H1 (cell line): Measurements from ENCODE around the gene DYNC2H1. TPM values are rescaled to one million over a fixed set of nuclear protein-coding genes. Genes with fewer than 3 reads are reported as not detected.

Experiments
- CTCF ChIA-PET: fragments of 300-600 bp; sonication (Branson Sonifier 250); formaldehyde crosslinking; loops from one replicate; lab custom pipeline; 2021; ENCODE audit not compliant: partially characterized antibody; lab: Charles Lee
- POLR2A ChIA-PET: fragments of 300-600 bp; sonication (Branson Sonifier 250); formaldehyde crosslinking; loops from one replicate; lab custom pipeline; 2021; ENCODE audit warnings: inconsistent platforms; ENCODE audit not compliant: partially characterized antibody; lab: Charles Lee
- DNase-seq, 2 experiments: peaks; one replicate each; pipeline versions ENCODE4 v3.0.0 to v3.0.0-alpha.2; 2010 to 2022; ENCODE audit warnings: low spot score in 2 of 2, low read depth in 1 of 2, mixed read lengths in 1 of 2
- FAIRE-seq: peaks from 2 replicates; lab custom pipeline; 2011; peaks lifted over from hg19 to GRCh38; lab: Jason Lieb, UNC
- H2AFZ ChIP-seq: 2 replicates; pipeline ENCODE4 v1.8.1; 2012; ENCODE audit warnings: low read length, inconsistent platforms
- H2AK5ac ChIP-seq: 2 replicates; pipeline ENCODE4 v1.6.1; 2013; ENCODE audit warnings: low read depth, low read length
- H2BK120ac ChIP-seq: replicated peaks from 2 replicates; pipeline ENCODE3; 2013; ENCODE audit warnings: low read depth, low read length, inconsistent platforms
- H2BK12ac ChIP-seq: 2 replicates; pipeline ENCODE4 v1.6.1; 2013; ENCODE audit warnings: low read depth, low read length
- H2BK15ac ChIP-seq: 2 replicates; pipeline ENCODE4 v1.6.1; 2013; ENCODE audit warnings: low read length
- H2BK20ac ChIP-seq: 2 replicates; pipeline ENCODE4 v1.6.1; 2013; ENCODE audit warnings: low read length
- H2BK5ac ChIP-seq: 2 replicates; pipeline ENCODE4 v1.6.1; 2013; ENCODE audit warnings: low read depth, low read length
- H3K14ac ChIP-seq: 2 replicates; pipeline ENCODE4 v1.6.1; 2013; ENCODE audit warnings: inconsistent platforms; ENCODE audit not compliant: insufficient read length
- H3K18ac ChIP-seq: 2 replicates; pipeline ENCODE4 v1.6.1; 2013; ENCODE audit warnings: low read length; ENCODE audit errors: extremely low read depth
- H3K23ac ChIP-seq: 2 replicates; pipeline ENCODE4 v1.6.1; 2013; ENCODE audit warnings: inconsistent platforms; ENCODE audit not compliant: insufficient read length
- H3K23me2 ChIP-seq: 2 replicates; pipeline ENCODE4 v1.6.1; 2013; ENCODE audit warnings: low read depth, low read length
- H3K27ac ChIP-seq: 2 replicates; pipeline ENCODE4 v1.6.1; 2011; ENCODE audit warnings: low read depth, low read length, inconsistent platforms
- H3K27me3 ChIP-seq, 4 experiments: replicated peaks in 1 of 4; 1 replicate in 1 of 4; 2 replicates in 3 of 4; pipeline versions ENCODE4 v1.6.1 to v1.8.1; 2011 to 2013; ENCODE audit warnings: low read length in 3 of 4, mild to moderate bottlenecking in 3 of 4, inconsistent platforms in 2 of 4, mixed read lengths in 2 of 4, moderate library complexity in 1 of 4; ENCODE audit not compliant: control insufficient read depth in 3 of 4, insufficient read depth in 3 of 4; ENCODE audit errors: extremely low read depth in 1 of 4
- H3K36me3 ChIP-seq, 4 experiments: 2 replicates each; pipeline versions ENCODE4 v1.6.1 to v1.8.1; 2011 to 2013; ENCODE audit warnings: mild to moderate bottlenecking in 4 of 4, low read length in 3 of 4, moderate library complexity in 2 of 4, control low read depth in 1 of 4, inconsistent platforms in 1 of 4; ENCODE audit not compliant: insufficient read depth in 4 of 4, control insufficient read depth in 2 of 4
- H3K4ac ChIP-seq: replicated peaks from 2 replicates; pipeline ENCODE3; 2013; ENCODE audit warnings: low read length, low read depth, mixed read lengths, inconsistent platforms; ENCODE audit not compliant: insufficient read length
- H3K4me1 ChIP-seq, 4 experiments: replicated peaks in 1 of 4; 1 replicate in 1 of 4; 2 replicates in 3 of 4; pipeline versions ENCODE4 v1.6.1 to v1.8.1; 2011 to 2013; ENCODE audit warnings: low read length in 3 of 4, inconsistent platforms in 2 of 4, mixed read lengths in 1 of 4; ENCODE audit not compliant: insufficient read depth in 4 of 4, control insufficient read depth in 3 of 4
- H3K4me2 ChIP-seq, 2 experiments: 2 replicates each; pipeline versions ENCODE4 v1.6.1 to v1.8.1; 2011 to 2013; ENCODE audit warnings: low read depth in 2 of 2, low read length in 2 of 2, control low read depth in 1 of 2, inconsistent platforms in 1 of 2, mild to moderate bottlenecking in 1 of 2; ENCODE audit not compliant: insufficient read depth in 1 of 2
- H3K4me3 ChIP-seq, 4 experiments: fragments of 200-600, 300-600 bp in 1 of 4; sonication (generic), shearing (Covaris generic), sonication (Bioruptor Twin) in 1 of 4; 2 replicates each; pipeline versions ENCODE4 v1.5.1 to v1.8.1; 2011 to 2016; ENCODE audit warnings: low read length in 4 of 4, low read depth in 3 of 4, control low read depth in 2 of 4, inconsistent platforms in 2 of 4, mild to moderate bottlenecking in 2 of 4, mixed read lengths in 1 of 4, moderate library complexity in 1 of 4; ENCODE audit not compliant: insufficient read depth in 2 of 4; ENCODE audit errors: extremely low read depth in 1 of 4
- H3K56ac ChIP-seq: replicated peaks from 2 replicates; pipeline ENCODE3; 2013; ENCODE audit warnings: low read depth, mild to moderate bottlenecking, mixed read lengths, low read length, inconsistent platforms; ENCODE audit not compliant: insufficient read length
- H3K79me1 ChIP-seq: 2 replicates; pipeline ENCODE4 v1.6.1; 2013; ENCODE audit warnings: low read depth, low read length, control low read depth
- H3K79me2 ChIP-seq, 2 experiments: 2 replicates each; pipeline versions ENCODE4 v1.6.1 to v1.8.1; 2012 to 2013; ENCODE audit warnings: low read length in 2 of 2, mild to moderate bottlenecking in 2 of 2, inconsistent platforms in 1 of 2; ENCODE audit not compliant: insufficient read depth in 2 of 2, control insufficient read depth in 1 of 2
- H3K9ac ChIP-seq, 4 experiments: replicated peaks in 1 of 4; 1 replicate in 1 of 4; 2 replicates in 3 of 4; pipeline versions ENCODE4 v1.6.1 to v1.8.1; 2011 to 2013; ENCODE audit warnings: low read depth in 3 of 4, low read length in 3 of 4, control low read depth in 2 of 4, mild to moderate bottlenecking in 2 of 4, moderate library complexity in 2 of 4, inconsistent platforms in 1 of 4; ENCODE audit errors: extremely low read depth in 1 of 4
- H3K9me3 ChIP-seq, 2 experiments: 2 replicates each; pipeline versions ENCODE4 v1.6.1 to v1.8.1; 2012 to 2013; ENCODE audit warnings: mild to moderate bottlenecking in 2 of 2, moderate library complexity in 2 of 2, control low read depth in 1 of 2, inconsistent platforms in 1 of 2, low read depth in 1 of 2, low read length in 1 of 2, mixed read lengths in 1 of 2; ENCODE audit not compliant: insufficient read depth in 2 of 2
- H4K20me1 ChIP-seq, 2 experiments: replicated peaks in 1 of 2; 2 replicates each; pipeline versions ENCODE3 to v1.8.1; 2011 to 2013; ENCODE audit warnings: inconsistent platforms in 2 of 2, low read length in 2 of 2, mild to moderate bottlenecking in 1 of 2; ENCODE audit not compliant: insufficient read depth in 2 of 2, control insufficient read depth in 1 of 2
- H4K5ac ChIP-seq: 2 replicates; pipeline ENCODE4 v1.6.1; 2013; ENCODE audit warnings: low read length, low read depth, mixed read lengths, inconsistent platforms; ENCODE audit not compliant: insufficient read length
- H4K8ac ChIP-seq: 2 replicates; pipeline ENCODE4 v1.8.0; 2013; ENCODE audit warnings: mild to moderate bottlenecking, moderate library complexity, low read length, inconsistent platforms; ENCODE audit not compliant: insufficient read depth; ENCODE audit errors: extremely low read depth
- H4K91ac ChIP-seq: replicated peaks from 2 replicates; pipeline ENCODE3; 2013; ENCODE audit warnings: low read length, mixed read lengths, inconsistent platforms; ENCODE audit not compliant: insufficient read length
- ASH2L ChIP-seq: fragments of 200-600, 300-600 bp; sonication (generic); IDR thresholded peaks from one replicate; pipeline ENCODE4 v1.7.1; 2017; ENCODE audit warnings: low read length
- BRCA1 ChIP-seq: IDR thresholded peaks from 2 replicates; pipeline ENCODE4 v1.6.1; 2012; ENCODE audit warnings: low read depth, low read length, improper control_type of control experiment
- CBX8 ChIP-seq: fragments of 300-800, 300-1000 bp; sonication (generic); IDR thresholded peaks from 2 replicates; pipeline ENCODE4 v1.7.1; 2016; ENCODE audit warnings: low read depth, low read length, borderline replicate concordance
- EP300 ChIP-seq, 2 experiments: IDR thresholded peaks; 1 replicate in 1 of 2; 2 replicates in 1 of 2; pipeline ENCODE4 v1.6.1; 2011 to 2012; ENCODE audit warnings: low read depth in 2 of 2, low read length in 2 of 2, mild to moderate bottlenecking in 2 of 2, borderline replicate concordance in 1 of 2, inconsistent platforms in 1 of 2, moderate library complexity in 1 of 2
- KDM5A ChIP-seq: fragments of 200-600 bp; IDR thresholded peaks from 2 replicates; pipeline ENCODE4 v1.7.1; 2012; ENCODE audit warnings: mild to moderate bottlenecking, low read length, inconsistent platforms, mixed read lengths
- PHF8 ChIP-seq: fragments of 200-600 bp; sonication (generic); conservative IDR thresholded peaks from 2 replicates; pipeline ENCODE4 v1.7.1; 2012; ENCODE audit warnings: low read depth, mild to moderate bottlenecking, inconsistent platforms, low read length, moderate library complexity
- SIRT6 ChIP-seq: IDR thresholded peaks from one replicate; pipeline ENCODE4 v1.7.1; 2012; ENCODE audit warnings: low read length, inconsistent platforms
- TAF7 ChIP-seq: optimal IDR thresholded peaks from 2 replicates; pipeline ENCODE3; 2011; ENCODE audit warnings: low read depth, mild to moderate bottlenecking, inconsistent platforms, low read length, moderate library complexity, borderline replicate concordance
- WGBS, 2 experiments: shearing (Covaris generic) in 1 of 2; methylation state at CpG; one replicate each; pipeline versions ENCODE4 v1.1.6 to v1.1.7; 2013 to 2015; ENCODE audit warnings: low lambda C conversion rate in 2 of 2, mixed read lengths in 2 of 2, inconsistent platforms in 1 of 2, low coverage in 1 of 2, missing lambda C conversion rate in 1 of 2; ENCODE audit not compliant: insufficient replicate concordance in 2 of 2, insufficient coverage in 1 of 2, insufficient read length in 1 of 2; ENCODE audit errors: extremely low coverage in 1 of 2, missing lambda C conversion rate in 1 of 2; 5-methylcytosine and 5-hydroxymethylcytosine counted together
- polyA plus RNA-seq, 7 experiments: library from polyadenylated mRNA; depleted of rRNA in 3 of 7; stranded (reverse) in 5 of 7; unstranded in 2 of 7; fragments of >200 nt in 5 of 7; fragments of 200-250 nt in 2 of 7; gene quantifications; 1 replicate in 5 of 7; 2 replicates in 1 of 7; 4 replicates in 1 of 7; pipeline versions ENCODE4 v1.2.1 to v1.2.3, GENCODE V29; 2011 to 2013; ENCODE audit warnings: missing spikeins in 2 of 7, mixed read lengths in 2 of 7
- total RNA-seq: library from RNA; stranded (reverse); fragmentation: NEBNext Ultra II Directional; extraction: Animal tissue kit (Norgen Biotek cat#: 25700); gene quantifications from 2 replicates; pipeline ENCODE4 v1.2.1, GENCODE V29; 2021
- TF ChIP-seq, protein P1 (sequence below): IDR thresholded peaks from 2 replicates; pipeline ENCODE4 v1.6.1; 2011; ENCODE audit warnings: low read depth, mild to moderate bottlenecking, low read length; ENCODE audit not compliant: insufficient read depth

DYNC2H1 gene
- total and polyA plus RNA-seq, 2 of the 8 experiments (the other 6 are each of a cell fraction or from before 2014, with no cell fraction given), result 6.2 to 12.0 TPM

DNA sequence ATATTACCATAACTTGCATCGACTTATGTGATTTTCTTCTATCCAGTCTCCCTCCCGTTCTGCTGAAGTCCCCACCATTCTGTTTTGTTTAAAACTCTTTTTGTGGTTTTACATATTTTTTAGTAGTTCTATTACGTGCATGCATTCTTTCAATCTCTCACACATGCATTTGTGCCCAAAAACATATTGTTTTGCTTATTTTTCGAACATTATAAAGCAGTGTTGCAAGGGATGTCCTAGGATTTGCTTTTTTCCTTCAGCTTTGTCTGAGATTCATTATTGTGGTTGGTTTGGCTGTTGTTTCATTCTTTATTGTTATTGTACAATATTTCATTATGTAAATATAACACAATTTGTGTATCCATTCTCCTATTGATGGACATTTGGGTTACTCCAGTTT lies 235.7 kb downstream of the DYNC2H1 start:
- H3K27ac ChIP-seq, result no peak overlapping the region
- CTCF ChIA-PET, result no interaction called here
- H3K4me2 ChIP-seq, result no peak overlapping the region
- H2BK5ac ChIP-seq, result no peak overlapping the region
- no peak overlapping the region for H3K4ac ChIP-seq
- no peak overlapping the region for H3K9ac ChIP-seq
- H4K91ac ChIP-seq, result no peak overlapping the region
- no peak overlapping the region for H3K4me3 ChIP-seq
- H2BK120ac ChIP-seq, result no peak overlapping the region
- H3K9me3 ChIP-seq, result no peaks in the 10 kb centered on the region
- DNase-seq (no peak), FAIRE-seq (no peak)
- no peak overlapping the region for H2AFZ ChIP-seq
- H3K4me1 ChIP-seq, result peaks cover 0 to 3% (median under 1%) of the 10 kb centered on the region in 4 experiments; a peak in 3 of 7 replicates
- H3K79me1 ChIP-seq, result no peaks in the 10 kb centered on the region
- H4K5ac ChIP-seq, result no peak overlapping the region
- H4K20me1 ChIP-seq, result no peaks in the 10 kb centered on the region
- H2BK15ac ChIP-seq, result no peak overlapping the region
- no peak overlapping the region for H2BK12ac ChIP-seq
- no peak overlapping the region for H3K14ac ChIP-seq
- no peak overlapping the region for H2BK20ac ChIP-seq
- no peak overlapping the region for H3K23ac ChIP-seq
- POLR2A ChIA-PET, result no interaction called here
- TF ChIP-seq KDM5A (no peak), TAF7 (no peak), PHF8 (no peak), SIRT6 (no peak), BRCA1 (no peak), EP300 (IDR thresholded peaks at IDR 0.05; ENCODE audit: borderline replicate concordance in 1 of 2, low read depth in 2 of 2, low read length in 2 of 2) (no peak), ASH2L (no peak), CBX8 (no peak)
- TF ChIP-seq, protein P1, sequence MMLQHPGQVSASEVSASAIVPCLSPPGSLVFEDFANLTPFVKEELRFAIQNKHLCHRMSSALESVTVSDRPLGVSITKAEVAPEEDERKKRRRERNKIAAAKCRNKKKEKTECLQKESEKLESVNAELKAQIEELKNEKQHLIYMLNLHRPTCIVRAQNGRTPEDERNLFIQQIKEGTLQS, result no peak
- H3K27me3 ChIP-seq, result no peaks in the 10 kb centered on the region
- no peaks in the 10 kb centered on the region for H3K36me3 ChIP-seq
- H3K23me2 ChIP-seq, result no peaks in the 10 kb centered on the region
- WGBS, 2 experiments, result 79% methylated on average over 4 of the region's 4 CpGs; no CpG with 5 or more reads in 1 of the 2 experiments
- no peak overlapping the region for H3K56ac ChIP-seq
- no peaks in the 10 kb centered on the region for H3K79me2 ChIP-seq
- no peak overlapping the region for H2AK5ac ChIP-seq
- H3K18ac ChIP-seq, result no peak overlapping the region
- H4K8ac ChIP-seq, result no peak overlapping the region
